Activated T-cell treated with anti-CD3 and anti-CD28 coated beads, Interleukin-2, amount 50 U/mL, for 24 hours (primary cell): ENCODE results near the gene CENPF.
"Not testable (repeated sequence)": the region's sequence is repeated elsewhere in the genome, so short reads cannot be mapped to it uniquely, and the experiment has no call there.

ENCODE experiments used
- DNase-seq: peaks from one replicate; pipeline ENCODE4 v3.0.0-alpha.2; 2020
- H3K27ac Mint-ChIP-seq: 2 replicates; pipeline ENCODE4 v1.8.0; 2020; ENCODE audit warnings: mild to moderate bottlenecking, mixed read lengths
- H3K27me3 Mint-ChIP-seq: 2 replicates; pipeline ENCODE4 v1.8.0; 2020; ENCODE audit warnings: mixed read lengths
- H3K36me3 Mint-ChIP-seq: 2 replicates; pipeline ENCODE4 v1.8.0; 2020; ENCODE audit warnings: low read depth, mixed read lengths
- H3K4me1 Mint-ChIP-seq: 2 replicates; pipeline ENCODE4 v1.8.0; 2020; ENCODE audit warnings: low read depth, mixed read lengths
- H3K4me3 Mint-ChIP-seq: 2 replicates; pipeline ENCODE4 v1.8.0; 2020; ENCODE audit warnings: mild to moderate bottlenecking, moderate library complexity, mixed read lengths
- H3K9me3 Mint-ChIP-seq: 2 replicates; pipeline ENCODE4 v1.8.0; 2020; ENCODE audit warnings: mixed read lengths

Gene CENPF

DNA sequence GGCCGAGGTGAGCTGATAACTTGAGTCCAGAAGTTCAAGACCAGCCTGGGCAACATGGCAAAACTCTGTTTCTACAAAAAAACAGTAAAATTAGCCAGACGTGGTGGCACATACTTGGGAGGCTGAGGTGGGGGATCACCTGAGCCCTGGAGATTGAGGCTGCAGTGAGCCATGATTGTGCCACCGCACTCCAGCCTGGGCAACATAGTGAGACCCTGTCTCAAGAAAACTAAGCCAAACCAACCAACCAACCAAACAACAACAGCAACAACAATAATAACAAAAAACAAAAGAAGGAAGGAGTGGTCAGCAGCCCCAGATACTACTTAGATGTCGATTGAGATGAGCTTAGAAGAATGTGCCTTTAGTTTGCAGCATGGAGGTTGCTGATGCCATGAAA lies 47.7 kb downstream of the CENPF start:
- H3K36me3 Mint-ChIP-seq: peaks cover 72% of the 10 kb centered on the region
- no peaks in the 10 kb centered on the region for H3K4me1 Mint-ChIP-seq
- H3K27me3 Mint-ChIP-seq: no peaks in the 10 kb centered on the region
- no peaks in the 10 kb centered on the region for H3K9me3 Mint-ChIP-seq
- no peak overlapping the region for H3K4me3 Mint-ChIP-seq
- H3K27ac Mint-ChIP-seq: no peak overlapping the region
- DNase-seq: no peak

- Mint-ChIP-seq H3K4me1 (peaks cover 2% of the 10 kb centered on the region), H3K9me3 (no peaks in the 10 kb centered on the region), H3K36me3 (peaks cover 92% of the 10 kb centered on the region), H3K27me3 (no peaks in the 10 kb centered on the region), H3K27ac (no peak overlapping the region), H3K4me3 (no peak overlapping the region)
- DNase-seq: no peak
Observed at GRCh38 chr1:214657299-214657698, 54.3 kb downstream of the CENPF start.

DNA sequence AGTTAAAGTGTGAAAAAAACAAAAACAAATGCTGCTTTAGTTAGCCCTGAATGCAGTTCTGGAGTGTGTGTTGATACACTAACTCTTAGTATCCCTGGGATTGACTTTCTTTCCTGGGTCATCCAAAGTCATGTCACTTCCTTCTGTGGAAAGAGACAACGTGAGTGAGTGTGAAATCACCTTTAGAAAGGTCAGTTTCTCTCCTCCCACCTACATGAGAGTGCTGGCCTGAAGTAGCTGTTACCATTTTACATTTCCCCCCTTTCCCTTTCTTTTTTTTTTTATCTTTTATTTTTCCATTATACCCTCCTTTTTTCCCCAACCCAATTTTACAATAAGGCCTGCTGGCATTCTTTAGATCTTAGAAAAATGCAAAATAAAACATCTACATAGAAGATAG lies 55.2 kb downstream of the CENPF start:
- H3K36me3 Mint-ChIP-seq: peaks cover 89% of the 10 kb centered on the region

GRCh38 chr1:214658785-214659184 lies 55.8 kb downstream of the CENPF start:
- DNase-seq: no peak
- peaks cover 91% of the 10 kb centered on the region for H3K36me3 Mint-ChIP-seq
- peaks cover 2% of the 10 kb centered on the region for H3K4me1 Mint-ChIP-seq
- no peaks in the 10 kb centered on the region for H3K9me3 Mint-ChIP-seq
- no peak overlapping the region for H3K4me3 Mint-ChIP-seq
- H3K27ac Mint-ChIP-seq: no peak overlapping the region
- H3K27me3 Mint-ChIP-seq: no peaks in the 10 kb centered on the region

More for the DNA sequence above, 55.2 kb downstream of the CENPF start:
- Mint-ChIP-seq H3K27ac (no peak overlapping the region), H3K4me3 (no peak overlapping the region), H3K9me3 (no peaks in the 10 kb centered on the region), H3K27me3 (no peaks in the 10 kb centered on the region), H3K4me1 (peaks cover 2% of the 10 kb centered on the region)
- no peak for DNase-seq

DNA sequence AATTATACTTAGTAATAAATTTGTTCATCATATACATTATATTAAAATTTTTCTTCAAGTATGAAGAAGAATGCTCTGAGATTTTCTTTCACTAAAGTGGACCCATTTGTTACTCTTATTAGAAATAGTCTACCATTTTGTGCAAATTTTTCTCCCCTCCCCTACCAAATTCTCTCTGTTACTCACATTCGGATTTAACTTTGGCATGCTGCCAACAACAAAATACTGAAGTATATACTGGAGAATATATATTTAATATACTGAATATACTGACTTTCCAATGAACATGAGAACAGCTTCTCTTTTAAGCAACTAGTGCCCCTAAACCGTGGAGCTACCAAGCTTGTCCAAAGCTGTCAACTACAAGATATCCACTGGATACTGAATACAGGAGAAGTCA lies 57.2 kb downstream of the CENPF start:
- no peaks in the 10 kb centered on the region for H3K27me3 Mint-ChIP-seq
- no peak overlapping the region for H3K27ac Mint-ChIP-seq

DNA sequence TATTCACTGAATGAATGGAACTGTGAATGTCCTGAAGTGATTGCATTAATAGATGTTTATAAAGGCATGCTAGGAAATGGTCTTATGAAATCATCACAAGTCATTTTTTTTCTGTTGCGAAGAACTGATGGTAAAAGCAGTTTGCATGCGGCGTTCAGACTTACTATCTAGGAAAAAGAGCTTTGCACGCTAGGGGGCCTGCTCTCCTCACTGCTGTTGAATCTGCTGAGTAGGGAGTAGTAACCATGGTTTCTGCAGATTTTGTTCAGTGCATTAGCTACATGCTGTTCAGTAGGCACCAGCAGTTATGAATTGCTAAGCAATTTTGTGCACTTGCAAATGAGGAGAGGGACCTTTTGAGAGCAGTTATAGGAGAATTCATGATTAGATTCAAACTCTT lies 57.9 kb downstream of the CENPF start:
- no peak for DNase-seq
- Mint-ChIP-seq H3K27me3 (no peaks in the 10 kb centered on the region), H3K27ac (no peak overlapping the region), H3K4me1 (peaks cover 2% of the 10 kb centered on the region), H3K4me3 (no peak overlapping the region), H3K9me3 (no peaks in the 10 kb centered on the region), H3K36me3 (peaks cover 92% of the 10 kb centered on the region)

More for the DNA sequence above, 57.2 kb downstream of the CENPF start:
- Mint-ChIP-seq H3K9me3 (no peaks in the 10 kb centered on the region), H3K4me3 (no peak overlapping the region), H3K36me3 (peaks cover 92% of the 10 kb centered on the region), H3K4me1 (peaks cover 2% of the 10 kb centered on the region)
- no peak for DNase-seq

DNA sequence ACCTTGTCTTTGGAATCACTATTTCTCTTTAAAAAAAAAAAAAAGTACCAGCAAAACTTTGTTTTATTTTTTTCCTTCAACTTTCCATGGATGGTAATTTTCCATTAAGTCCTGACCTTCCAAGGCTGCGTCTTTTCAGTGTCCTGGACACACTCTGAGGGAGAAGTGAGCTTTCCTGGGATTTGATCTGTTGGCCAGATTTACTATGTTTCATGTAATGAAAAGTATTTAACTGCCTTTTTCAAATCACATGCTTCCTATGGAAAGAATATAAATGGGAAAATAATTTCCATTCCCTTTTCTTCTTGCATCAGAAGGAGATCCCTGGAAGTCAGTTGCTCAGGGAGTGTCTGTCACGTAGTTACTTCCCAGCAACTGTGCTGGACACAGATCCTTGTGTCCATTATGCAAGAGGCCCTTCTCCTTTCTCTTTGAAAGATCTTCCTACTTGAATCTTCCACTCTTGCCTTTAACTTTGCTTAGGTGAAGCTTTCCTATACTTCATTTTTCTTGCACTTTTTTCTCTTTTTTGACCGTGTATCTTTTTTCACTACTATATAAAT lies 59.3 kb downstream of the CENPF start:
- H3K27me3 Mint-ChIP-seq: no peaks in the 10 kb centered on the region
- peaks cover 88% of the 10 kb centered on the region for H3K36me3 Mint-ChIP-seq
- H3K27ac Mint-ChIP-seq: no peak overlapping the region
- H3K4me3 Mint-ChIP-seq: no peak overlapping the region
- no peaks in the 10 kb centered on the region for H3K9me3 Mint-ChIP-seq
- no peak for DNase-seq
- H3K4me1 Mint-ChIP-seq: peaks cover 2% of the 10 kb centered on the region

GRCh38 chr1:214664651-214665433 lies 61.8 kb downstream of the CENPF start:
- Mint-ChIP-seq H3K36me3 (peaks cover 65% of the 10 kb centered on the region), H3K27ac (no peak overlapping the region), H3K27me3 (no peaks in the 10 kb centered on the region), H3K4me1 (peaks cover 2% of the 10 kb centered on the region), H3K4me3 (no peak overlapping the region), H3K9me3 (no peaks in the 10 kb centered on the region)
- DNase-seq: no peak

DNA sequence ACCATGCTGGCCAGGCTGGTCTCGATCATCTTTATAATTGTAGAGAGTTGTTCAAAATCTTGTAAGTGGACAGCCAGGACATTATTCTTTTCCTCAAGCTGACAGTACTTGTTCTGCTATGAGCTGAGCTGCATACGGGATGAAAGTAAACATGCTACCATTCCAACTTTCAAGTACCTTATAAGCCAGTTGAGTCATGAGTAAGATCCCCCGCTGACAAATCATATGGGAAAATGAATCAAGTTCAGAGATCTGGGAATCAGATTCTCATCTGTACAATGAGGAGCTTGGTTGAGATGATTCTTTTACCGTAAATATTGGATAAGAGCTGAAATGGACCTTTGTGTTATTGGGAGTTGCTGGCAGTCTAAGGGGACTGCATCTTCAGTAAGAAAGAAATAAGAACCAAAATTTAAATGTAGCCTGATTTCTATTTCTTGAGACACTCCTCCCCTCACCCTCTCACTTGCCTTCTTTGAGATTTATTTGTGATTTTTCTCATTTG lies 62.7 kb downstream of the CENPF start:
- no peak overlapping the region for H3K27ac Mint-ChIP-seq
- H3K36me3 Mint-ChIP-seq: peaks cover 59% of the 10 kb centered on the region
- peaks cover 2% of the 10 kb centered on the region for H3K4me1 Mint-ChIP-seq
- no peak overlapping the region for H3K4me3 Mint-ChIP-seq
- H3K27me3 Mint-ChIP-seq: no peaks in the 10 kb centered on the region
- no peaks in the 10 kb centered on the region for H3K9me3 Mint-ChIP-seq
- no peak for DNase-seq

- no peaks in the 10 kb centered on the region for H3K9me3 Mint-ChIP-seq
- H3K4me3 Mint-ChIP-seq: no peak overlapping the region
- peaks cover 49% of the 10 kb centered on the region for H3K36me3 Mint-ChIP-seq
- no peaks in the 10 kb centered on the region for H3K27me3 Mint-ChIP-seq
- no peaks in the 10 kb centered on the region for H3K4me1 Mint-ChIP-seq
- H3K27ac Mint-ChIP-seq: no peak overlapping the region
- DNase-seq: no peak
Observed at GRCh38 chr1:214666674-214667073, 63.7 kb downstream of the CENPF start.

GRCh38 chr1:214670098-214670497 lies 67.1 kb downstream of the CENPF start:
- no peak for DNase-seq
- Mint-ChIP-seq H3K4me3 (no peak overlapping the region), H3K9me3 (no peaks in the 10 kb centered on the region), H3K36me3 (peaks cover 26% of the 10 kb centered on the region), H3K4me1 (no peaks in the 10 kb centered on the region), H3K27ac (no peak overlapping the region), H3K27me3 (no peaks in the 10 kb centered on the region)

- H3K9me3 Mint-ChIP-seq, H3K4me1 Mint-ChIP-seq, DNase-seq, H3K4me3 Mint-ChIP-seq, H3K27ac Mint-ChIP-seq, H3K27me3 Mint-ChIP-seq, H3K36me3 Mint-ChIP-seq: not testable (repeated sequence)
Observed at GRCh38 chr1:214673029-214673428, 70.0 kb downstream of the CENPF start.

DNA sequence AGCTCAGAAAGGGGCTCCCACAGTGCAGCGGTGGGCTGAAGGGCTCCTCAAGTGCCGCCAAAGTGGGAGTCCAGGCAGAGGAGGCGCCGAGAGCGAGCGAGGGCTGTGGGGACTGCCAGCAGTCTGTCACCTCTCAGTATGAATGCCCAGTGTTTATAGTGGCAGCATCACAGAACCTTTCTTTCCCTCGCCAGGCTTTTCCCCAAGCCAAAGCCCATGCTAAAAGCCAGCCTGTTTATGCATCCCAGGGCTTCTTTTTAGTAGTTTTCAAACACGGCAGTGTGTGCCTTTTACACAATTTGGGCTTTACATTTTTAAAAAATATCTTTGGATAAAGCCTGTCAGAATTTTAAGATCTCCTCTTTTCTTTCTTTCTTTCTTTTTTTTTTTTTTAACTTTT lies 70.6 kb downstream of the CENPF start:
- H3K27ac Mint-ChIP-seq: no peak overlapping the region
- no peak overlapping the region for H3K4me3 Mint-ChIP-seq
- peaks cover 5% of the 10 kb centered on the region for H3K36me3 Mint-ChIP-seq
- no peaks in the 10 kb centered on the region for H3K27me3 Mint-ChIP-seq
- H3K4me1 Mint-ChIP-seq: no peaks in the 10 kb centered on the region
- no peak for DNase-seq
- H3K9me3 Mint-ChIP-seq: no peaks in the 10 kb centered on the region

DNA sequence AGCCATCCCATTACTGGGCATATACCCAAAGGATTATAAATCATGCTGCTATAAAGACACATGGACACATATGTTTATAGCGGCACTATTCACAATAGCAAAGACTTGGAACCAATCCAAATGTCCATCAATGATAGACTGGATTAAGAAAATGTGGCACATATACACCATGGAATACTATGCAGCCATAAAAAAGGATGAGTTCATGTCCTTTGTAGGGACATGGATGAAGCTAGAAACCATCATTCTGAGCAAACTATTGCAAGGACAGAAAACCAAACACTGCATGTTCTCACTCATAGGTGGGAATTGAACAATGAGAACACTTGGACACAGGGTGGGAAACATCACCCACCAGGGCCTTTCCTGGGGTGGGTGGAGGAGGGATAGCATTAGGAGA lies 72.5 kb downstream of the CENPF start:
- not testable (repeated sequence) for H3K27me3 Mint-ChIP-seq, H3K4me3 Mint-ChIP-seq, H3K9me3 Mint-ChIP-seq

DNA sequence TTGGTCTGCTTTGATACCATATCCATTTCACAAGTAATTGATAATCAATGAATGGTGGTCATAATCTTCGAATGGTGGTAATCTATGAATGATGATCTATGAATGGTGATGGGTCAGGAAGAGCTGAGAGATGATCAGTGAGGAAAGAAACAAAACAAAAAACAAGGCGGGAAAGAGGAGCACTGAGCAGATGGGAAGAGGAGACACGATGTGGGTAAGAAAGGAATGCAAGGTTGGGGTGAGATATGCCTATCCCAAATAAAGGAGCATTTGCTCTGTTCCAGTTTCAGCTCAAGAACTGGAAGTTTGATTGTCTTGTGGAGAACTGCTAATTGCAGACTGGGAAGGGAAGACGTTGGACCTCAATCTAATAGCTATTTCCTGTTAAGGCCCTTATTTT lies 73.8 kb downstream of the CENPF start:
- H3K4me3 Mint-ChIP-seq: no peak overlapping the region

More for the DNA sequence above, 72.5 kb downstream of the CENPF start:
- not testable (repeated sequence) for DNase-seq, H3K4me1 Mint-ChIP-seq, H3K36me3 Mint-ChIP-seq, H3K27ac Mint-ChIP-seq

More for the DNA sequence above, 73.8 kb downstream of the CENPF start:
- no peak for DNase-seq
- Mint-ChIP-seq H3K4me1 (no peaks in the 10 kb centered on the region), H3K9me3 (no peaks in the 10 kb centered on the region), H3K27ac (no peak overlapping the region), H3K36me3 (peaks cover 5% of the 10 kb centered on the region), H3K27me3 (no peaks in the 10 kb centered on the region)
